ENCODE measurements around the gene MAST4.

Gene MAST4

DNA sequence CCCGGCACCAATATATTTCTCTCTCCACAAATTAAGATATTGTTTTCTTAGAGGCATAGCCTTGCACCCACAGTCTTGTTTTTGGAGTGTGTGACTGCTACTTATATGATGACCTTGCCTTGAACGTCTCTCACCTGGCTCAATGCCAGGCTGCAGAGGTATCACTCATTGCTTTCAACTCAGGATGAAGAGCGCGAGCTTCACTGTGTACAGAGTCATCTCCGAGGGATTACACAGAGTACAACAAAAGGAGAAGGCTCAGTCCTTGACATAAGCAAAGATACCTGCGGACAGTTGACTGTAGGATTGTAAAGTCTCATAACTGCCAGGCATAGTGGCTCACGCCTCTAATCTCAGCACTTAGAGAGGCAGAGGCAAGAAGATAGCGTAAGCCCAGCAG lies 546.6 kb downstream of the MAST4 start:
- DNase-seq, result no peak

DNA sequence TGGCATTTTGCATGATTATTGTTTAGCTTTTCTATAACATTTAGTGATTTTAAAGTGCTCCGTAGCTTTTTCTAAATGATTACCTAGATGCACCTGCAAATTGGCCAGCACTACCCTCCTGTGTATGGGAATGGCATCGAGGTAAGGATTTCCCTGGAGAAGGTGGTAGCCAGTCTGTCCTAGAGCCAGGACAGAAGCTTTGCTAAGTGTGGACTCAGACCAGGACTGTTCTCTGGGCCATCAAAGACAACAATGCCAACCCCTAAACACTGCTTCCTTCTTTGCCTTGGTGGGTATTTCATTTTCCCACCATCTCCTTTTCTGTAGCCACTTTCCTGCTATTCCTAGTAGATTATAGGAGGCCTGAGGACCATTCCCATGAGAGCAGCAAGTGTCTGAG lies 547.4 kb downstream of the MAST4 start:
- DNase-seq, result no peak

DNA sequence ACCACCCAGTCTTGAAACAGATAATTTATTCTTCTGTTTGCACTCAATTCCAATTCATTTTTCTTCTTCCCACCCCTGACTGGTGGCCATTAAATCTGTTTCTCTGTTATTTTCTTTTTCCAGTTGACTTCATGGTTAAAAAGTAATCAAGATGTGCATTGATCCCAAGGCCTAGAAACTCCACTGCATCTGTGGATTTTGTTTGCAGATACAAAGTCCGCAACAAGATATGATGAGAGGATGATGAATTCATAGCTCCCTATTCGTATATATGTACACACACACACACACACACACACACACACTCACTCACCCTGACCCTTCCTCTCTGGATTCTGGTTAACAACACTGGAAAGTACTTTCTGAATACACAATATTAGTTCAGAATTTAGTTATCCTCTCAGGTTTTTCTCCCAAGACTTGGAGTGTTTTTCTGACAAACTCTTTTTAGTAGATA lies 548.0 kb downstream of the MAST4 start:
- no peak for DNase-seq

DNA sequence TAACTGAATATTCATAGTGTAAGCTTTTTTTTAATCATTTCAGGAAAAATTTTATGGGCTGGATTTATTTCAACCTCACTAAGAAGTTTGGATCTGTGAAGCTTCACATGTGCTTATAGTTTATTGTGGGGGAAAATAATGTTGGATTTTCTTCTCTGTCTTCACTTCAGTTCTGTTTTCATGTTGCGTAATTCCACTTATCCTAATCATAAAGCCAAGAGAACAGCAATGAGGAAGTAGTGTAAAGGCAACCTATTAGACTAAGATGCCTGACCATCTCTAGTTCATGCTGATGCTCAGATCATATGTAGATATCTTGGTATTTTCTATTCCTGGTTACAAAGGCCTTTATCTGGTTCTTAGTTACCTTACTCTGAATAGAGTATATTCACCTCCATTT lies 550.4 kb downstream of the MAST4 start:
- no peak for DNase-seq

DNA sequence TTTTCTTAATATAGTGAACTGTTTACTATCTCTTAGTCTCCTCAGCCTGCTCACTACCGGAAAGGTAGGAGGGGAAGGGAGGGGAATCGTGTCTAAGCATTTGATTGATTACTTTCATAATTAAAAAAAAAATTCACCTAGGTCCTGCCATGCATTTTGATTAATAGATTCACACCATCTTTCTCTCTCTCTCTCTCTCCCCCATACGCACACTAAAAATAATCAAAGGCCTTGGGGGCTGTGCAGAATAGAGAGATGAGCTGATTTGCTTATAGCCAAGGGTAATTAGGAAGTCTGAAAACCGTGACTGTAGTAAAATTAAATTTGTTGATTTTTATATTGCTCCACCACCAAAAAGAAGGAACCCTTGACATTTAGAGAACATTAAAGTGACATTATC lies 550.8 kb downstream of the MAST4 start:
- no peak for DNase-seq

DNA sequence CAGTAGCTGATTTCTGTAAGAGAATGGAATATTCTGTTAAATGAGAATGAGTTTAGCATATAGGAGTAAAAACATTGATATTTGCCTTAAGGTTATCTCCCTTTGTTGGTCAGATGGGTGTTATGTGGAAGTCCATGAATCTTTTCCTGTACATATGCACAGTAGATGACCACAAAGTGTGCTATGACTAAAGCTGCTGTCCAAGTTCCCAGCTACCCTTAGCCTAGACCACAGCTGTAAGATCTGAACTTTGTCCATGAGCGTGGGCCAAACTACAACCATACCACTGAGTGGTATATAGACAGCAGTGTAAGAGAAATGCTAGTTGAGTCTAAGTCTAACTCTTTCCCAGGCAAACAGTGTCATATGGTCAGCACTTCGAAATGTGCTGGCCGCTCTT lies 551.6 kb downstream of the MAST4 start:
- no peak for DNase-seq

DNA sequence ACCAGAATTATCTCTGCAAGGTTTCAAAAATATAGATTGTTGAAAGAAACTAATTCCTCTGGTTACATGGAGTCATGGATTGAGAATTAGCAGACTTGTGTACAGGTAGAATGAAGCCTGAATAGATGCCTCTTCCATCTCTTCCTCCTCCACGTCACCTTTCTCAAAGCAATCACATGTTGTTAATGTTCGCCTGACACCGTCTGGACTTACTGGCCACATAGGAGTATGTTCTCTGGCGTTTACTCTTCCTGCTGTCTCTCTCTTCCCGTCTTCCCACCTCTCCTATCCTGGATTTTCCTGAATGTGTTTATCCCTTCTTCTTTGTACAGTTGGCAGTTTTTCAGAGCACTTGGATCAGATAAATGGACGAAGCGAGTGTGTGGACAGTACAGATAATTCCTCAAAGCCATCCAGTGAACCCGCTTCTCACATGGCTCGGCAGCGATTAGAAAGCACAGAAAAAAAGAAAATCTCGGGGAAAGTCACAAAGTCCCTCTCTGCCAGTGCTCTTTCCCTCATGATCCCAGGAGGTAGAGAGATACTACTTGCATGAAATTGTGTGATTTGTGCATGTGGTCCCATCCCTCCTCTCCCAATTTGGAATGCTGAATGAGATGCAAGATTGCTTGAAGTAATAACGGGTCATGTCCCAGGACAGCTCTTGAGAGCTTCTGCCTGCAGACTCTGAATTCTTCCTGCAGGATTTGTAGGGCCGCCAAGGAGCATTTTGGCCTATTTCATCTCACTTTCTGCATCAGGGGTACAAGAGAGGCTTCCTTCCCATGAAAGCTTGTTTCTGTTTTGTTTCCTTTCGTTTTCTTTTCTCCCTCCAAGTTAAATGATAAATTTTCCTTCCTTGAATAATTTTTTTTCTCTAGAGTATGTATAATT lies 553.1 kb downstream of the MAST4 start:
- no peak for DNase-seq

DNA sequence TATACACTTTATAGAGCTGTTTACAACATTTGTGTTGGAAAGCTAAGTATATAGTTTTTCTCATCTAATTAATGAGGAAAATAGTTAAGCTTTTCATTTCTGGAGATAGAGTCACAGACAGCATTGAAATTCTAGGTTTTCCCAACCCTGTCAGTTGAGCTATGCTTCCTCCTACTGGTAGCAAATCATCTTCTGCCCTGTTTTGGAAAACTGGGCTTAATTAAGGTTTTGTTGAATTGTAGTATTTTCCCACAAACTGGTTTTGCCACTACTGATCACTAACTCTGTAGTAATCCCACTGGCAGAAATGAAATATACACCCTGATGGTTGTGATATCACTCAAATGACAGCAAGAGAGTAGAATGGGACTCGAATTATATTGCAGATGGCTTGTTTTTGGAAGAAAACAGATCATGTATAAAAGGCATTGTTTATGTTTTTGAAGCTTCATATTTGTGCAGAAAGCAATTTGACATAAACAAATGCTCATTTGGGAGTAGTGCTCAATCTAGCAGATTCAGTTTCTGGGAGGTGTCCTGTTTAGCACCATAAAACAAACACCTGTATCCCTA lies 553.8 kb downstream of the MAST4 start:
- DNase-seq, result peak; percentile 24

DNA sequence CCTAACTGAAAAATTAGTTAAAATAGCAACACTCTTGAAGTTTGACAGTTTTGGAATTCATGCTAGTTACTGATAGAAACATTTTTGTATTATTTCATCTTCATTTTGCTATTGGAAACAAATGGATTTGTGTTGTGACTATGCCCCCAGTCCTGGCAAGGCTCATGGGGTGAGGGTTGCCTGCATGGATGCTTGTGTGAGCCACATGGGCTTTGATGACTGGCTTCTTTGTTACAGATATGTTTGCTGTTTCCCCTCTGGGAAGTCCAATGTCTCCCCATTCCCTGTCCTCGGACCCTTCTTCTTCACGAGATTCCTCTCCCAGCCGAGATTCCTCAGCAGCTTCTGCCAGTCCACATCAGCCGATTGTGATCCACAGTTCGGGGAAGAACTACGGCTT lies 556.2 kb downstream of the MAST4 start:
- no peak for DNase-seq

DNA sequence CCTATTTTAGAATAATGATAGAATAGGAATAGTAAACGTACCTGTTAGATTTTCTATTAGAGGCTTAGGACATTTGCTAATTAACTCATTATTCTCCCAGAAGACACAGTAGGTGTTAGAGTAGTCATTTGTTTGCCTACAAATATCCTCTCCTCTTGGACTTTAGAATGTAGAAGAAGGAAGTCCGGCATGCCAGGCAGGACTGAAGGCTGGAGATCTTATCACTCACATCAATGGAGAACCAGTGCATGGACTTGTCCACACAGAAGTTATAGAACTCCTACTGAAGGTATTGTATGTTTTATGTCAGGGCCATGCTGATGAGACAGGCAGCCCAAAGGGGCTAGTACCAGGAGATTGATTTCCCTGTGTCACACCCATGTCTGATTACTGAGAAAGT lies 557.1 kb downstream of the MAST4 start:
- no peak for DNase-seq

DNA sequence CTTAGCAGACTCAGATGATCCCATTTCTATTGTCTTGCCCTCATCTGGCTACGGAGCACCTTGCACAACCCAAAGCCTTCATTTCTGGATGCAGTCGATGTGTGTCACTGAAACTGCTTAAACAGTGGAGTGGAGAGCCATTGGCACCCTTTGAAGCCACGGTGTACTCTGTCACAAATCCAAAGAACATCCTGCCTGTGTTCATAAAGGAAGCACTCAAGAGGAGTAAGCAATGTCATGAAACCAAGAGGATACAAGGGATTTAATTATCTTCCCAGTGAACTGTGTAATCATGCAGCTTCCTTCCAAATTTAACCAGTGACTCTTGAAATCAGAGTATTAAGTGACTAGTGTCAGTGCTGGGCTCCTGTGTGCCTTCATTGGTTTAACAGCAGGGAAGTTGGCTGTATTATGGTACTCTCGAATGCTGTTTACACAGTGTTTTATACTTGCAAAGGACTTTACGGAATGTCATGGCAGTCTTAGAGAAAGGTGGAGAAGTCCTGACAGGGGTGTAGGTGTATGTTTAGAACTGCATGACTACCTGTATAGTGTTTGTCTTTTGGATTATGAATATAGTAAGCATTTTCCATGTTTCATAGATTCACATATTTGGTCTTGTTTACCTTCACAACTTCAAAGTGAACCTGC lies 558.5 kb downstream of the MAST4 start:
- no peak for DNase-seq

DNA sequence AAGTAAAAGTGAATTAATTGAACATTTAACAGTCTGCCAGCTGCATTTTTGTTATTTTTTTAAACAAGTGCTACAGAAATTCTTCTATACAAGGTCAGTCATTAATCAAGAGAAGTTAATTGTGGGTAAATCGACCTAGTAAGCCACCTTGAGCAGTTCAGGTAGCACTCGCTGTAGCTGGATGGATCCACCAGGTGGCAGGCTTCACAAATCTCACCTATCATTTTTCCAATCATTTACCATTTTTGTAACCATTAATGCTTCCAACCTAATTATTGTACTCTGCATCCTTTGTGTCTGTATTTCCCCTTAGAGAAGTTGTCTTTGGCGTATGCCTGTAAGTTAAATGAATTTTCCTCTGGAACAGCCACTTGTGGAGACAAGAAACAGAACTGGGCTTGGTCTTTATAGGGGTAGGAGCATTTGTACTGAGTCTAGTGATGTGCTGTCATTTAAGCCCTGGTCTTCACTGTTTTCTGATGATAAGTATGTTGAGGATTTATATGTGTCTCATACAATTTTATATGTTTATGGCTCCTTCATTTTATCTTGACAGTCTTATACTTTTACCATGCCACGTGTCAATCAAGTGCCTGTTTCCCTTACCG lies 560.9 kb downstream of the MAST4 start:
- peak; percentile 9 for DNase-seq

DNA sequence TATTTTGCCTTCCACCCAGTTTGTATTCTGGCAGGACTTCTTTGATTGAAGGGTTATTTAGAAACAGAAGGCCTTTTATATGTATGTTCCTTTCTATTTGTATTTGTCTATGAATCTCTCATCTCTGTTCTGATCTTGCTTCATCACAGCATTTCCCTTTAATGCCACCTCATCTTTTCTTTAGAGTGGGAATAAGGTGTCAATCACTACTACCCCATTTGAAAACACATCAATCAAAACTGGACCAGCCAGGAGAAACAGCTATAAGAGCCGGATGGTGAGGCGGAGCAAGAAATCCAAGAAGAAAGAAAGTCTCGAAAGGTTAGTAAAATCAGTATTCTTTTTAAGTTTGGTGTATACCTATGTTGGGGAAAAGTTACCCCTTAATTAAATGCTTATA lies 564.1 kb downstream of the MAST4 start:
- DNase-seq, result no peak

DNA sequence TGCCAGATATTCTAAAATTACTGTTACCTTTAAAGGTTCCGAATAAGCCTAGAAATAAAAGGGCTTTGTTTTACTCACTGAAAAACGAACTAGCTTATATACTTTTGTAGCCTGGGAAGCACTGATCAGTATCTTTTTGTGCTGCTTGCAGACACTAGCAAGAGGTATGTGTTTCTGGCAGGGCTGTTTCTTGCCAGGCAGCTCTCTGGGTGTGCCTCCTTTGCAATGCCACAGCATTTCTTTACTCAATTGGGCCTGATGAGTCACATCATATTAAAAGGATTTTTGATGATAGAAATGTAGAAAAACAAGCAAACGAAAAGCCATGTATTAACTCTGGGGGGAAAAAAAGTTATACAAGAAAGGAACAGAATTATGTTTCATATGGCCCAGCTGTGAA lies 564.8 kb downstream of the MAST4 start:
- DNase-seq, result no peak

DNA sequence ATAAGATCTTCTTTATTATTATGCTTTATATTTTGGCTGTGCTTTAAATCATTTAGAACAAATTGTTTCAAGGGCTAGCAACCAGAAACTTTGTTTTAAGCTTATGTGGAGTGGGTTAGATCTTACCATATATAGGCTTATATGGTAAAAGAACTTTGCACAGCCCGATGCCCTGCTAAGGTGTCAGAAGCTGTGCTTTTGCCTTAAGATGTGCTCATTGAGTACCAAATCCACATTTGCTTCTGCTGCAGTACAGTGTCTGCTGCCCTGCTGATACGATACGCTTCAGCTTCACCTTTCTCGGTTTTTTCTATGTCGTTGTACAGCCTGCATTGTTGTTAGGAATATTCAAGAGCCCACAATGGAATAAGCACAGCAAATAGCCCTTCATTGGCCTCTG lies 565.6 kb downstream of the MAST4 start:
- no peak for DNase-seq

DNA sequence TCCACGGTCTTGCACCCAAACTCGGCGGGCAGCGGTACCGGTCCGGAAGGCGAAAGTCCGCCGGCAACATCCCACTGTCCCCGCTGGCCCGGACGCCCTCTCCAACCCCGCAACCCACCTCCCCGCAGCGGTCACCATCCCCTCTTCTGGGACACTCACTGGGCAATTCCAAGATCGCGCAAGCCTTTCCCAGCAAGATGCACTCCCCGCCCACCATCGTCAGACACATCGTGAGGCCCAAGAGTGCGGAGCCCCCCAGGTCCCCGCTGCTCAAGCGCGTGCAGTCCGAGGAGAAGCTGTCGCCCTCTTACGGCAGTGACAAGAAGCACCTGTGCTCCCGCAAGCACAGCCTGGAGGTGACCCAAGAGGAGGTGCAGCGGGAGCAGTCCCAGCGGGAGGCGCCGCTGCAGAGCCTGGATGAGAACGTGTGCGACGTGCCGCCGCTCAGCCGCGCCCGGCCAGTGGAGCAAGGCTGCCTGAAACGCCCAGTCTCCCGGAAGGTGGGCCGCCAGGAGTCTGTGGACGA lies 567.1 kb downstream of the MAST4 start:
- DNase-seq, result no peak

DNA sequence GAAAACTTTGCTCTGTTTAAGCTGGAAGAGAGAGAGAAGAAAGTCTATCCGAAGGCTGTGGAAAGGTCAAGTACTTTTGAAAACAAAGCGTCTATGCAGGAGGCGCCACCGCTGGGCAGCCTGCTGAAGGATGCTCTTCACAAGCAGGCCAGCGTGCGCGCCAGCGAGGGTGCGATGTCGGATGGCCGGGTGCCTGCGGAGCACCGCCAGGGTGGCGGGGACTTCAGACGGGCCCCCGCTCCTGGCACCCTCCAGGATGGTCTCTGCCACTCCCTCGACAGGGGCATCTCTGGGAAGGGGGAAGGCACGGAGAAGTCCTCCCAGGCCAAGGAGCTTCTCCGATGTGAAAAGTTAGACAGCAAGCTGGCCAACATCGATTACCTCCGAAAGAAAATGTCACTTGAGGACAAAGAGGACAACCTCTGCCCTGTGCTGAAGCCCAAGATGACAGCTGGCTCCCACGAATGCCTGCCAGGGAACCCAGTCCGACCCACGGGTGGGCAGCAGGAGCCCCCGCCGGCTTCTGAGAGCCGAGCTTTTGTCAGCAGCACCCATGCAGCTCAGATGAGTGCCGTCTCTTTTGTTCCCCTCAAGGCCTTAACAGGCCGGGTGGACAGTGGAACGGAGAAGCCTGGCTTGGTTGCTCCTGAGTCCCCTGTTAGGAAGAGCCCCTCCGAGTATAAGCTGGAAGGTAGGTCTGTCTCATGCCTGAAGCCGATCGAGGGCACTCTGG lies 567.8 kb downstream of the MAST4 start:
- DNase-seq, result no peak

DNA sequence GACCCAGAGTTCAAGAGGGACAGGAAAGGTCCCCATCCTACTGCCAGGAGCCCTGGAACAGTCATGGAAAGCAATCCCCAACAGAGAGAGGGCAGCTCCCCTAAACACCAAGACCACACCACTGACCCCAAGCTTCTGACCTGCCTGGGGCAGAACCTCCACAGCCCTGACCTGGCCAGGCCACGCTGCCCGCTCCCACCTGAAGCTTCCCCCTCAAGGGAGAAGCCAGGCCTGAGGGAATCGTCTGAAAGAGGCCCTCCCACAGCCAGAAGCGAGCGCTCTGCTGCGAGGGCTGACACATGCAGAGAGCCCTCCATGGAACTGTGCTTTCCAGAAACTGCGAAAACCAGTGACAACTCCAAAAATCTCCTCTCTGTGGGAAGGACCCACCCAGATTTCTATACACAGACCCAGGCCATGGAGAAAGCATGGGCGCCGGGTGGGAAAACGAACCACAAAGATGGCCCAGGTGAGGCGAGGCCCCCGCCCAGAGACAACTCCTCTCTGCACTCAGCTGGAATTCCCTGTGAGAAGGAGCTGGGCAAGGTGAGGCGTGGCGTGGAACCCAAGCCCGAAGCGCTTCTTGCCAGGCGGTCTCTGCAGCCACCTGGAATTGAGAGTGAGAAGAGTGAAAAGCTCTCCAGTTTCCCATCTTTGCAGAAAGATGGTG lies 568.8 kb downstream of the MAST4 start:
- DNase-seq, result no peak

DNA sequence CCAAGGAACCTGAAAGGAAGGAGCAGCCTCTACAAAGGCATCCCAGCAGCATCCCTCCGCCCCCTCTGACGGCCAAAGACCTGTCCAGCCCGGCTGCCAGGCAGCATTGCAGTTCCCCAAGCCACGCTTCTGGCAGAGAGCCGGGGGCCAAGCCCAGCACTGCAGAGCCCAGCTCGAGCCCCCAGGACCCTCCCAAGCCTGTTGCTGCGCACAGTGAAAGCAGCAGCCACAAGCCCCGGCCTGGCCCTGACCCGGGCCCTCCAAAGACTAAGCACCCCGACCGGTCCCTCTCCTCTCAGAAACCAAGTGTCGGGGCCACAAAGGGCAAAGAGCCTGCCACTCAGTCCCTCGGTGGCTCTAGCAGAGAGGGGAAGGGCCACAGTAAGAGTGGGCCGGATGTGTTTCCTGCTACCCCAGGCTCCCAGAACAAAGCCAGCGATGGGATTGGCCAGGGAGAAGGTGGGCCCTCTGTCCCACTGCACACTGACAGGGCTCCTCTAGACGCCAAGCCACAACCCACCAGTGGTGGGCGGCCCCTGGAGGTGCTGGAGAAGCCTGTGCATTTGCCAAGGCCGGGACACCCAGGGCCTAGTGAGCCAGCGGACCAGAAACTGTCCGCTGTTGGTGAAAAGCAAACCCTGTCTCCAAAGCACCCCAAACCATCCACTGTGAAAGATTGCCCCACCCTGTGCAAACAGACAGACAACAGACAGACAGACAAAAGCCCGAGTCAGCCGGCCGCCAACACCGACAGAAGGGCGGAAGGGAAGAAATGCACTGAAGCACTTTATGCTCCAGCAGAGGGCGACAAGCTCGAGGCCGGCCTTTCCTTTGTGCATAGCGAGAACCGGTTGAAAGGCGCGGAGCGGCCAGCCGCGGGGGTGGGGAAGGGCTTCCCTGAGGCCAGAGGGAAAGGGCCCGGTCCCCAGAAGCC lies 569.6 kb downstream of the MAST4 start:
- peak; percentile 73 for DNase-seq

DNA sequence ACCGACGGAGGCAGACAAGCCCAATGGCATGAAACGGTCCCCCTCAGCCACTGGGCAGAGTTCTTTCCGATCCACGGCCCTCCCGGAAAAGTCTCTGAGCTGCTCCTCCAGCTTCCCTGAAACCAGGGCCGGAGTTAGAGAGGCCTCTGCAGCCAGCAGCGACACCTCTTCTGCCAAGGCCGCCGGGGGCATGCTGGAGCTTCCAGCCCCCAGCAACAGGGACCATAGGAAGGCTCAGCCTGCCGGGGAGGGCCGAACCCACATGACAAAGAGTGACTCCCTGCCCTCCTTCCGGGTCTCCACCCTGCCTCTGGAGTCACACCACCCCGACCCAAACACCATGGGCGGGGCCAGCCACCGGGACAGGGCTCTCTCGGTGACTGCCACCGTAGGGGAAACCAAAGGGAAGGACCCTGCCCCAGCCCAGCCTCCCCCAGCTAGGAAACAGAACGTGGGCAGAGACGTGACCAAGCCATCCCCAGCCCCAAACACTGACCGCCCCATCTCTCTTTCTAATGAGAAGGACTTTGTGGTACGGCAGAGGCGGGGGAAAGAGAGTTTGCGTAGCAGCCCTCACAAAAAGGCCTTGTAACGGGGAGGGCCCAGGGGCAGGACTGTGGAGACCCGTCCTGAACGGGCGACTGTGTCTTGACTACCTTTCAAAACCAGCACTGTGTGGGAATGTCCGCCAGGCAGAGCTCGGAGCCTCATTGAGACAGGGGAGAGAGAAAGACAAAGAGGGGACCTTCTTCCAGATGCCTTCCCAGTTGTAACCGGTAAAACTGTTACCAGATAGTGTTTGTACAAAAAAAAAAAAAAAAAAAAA lies 570.5 kb downstream of the MAST4 start:
- no peak for DNase-seq

Data from fibroblast of skin of abdomen (primary cell).